H1 (cell line): ENCODE measurements around the gene KLF16. TPM values are rescaled to one million over a fixed set of nuclear protein-coding genes. Genes with fewer than 3 reads are reported as not detected.

ENCODE experiments used
- CTCF ChIA-PET: fragments of 300-600 bp; sonication (Branson Sonifier 250); formaldehyde crosslinking; loops from one replicate; lab custom pipeline; 2021; ENCODE audit not compliant: partially characterized antibody; lab: Charles Lee
- POLR2A ChIA-PET: fragments of 300-600 bp; sonication (Branson Sonifier 250); formaldehyde crosslinking; loops from one replicate; lab custom pipeline; 2021; ENCODE audit warnings: inconsistent platforms; ENCODE audit not compliant: partially characterized antibody; lab: Charles Lee
- DNase-seq, 2 experiments: peaks; one replicate each; pipeline versions ENCODE4 v3.0.0 to v3.0.0-alpha.2; 2010 to 2022; ENCODE audit warnings: low spot score in 2 of 2, low read depth in 1 of 2, mixed read lengths in 1 of 2
- FAIRE-seq: peaks from 2 replicates; lab custom pipeline; 2011; peaks lifted over from hg19 to GRCh38; lab: Jason Lieb, UNC
- H2AFZ ChIP-seq: 2 replicates; pipeline ENCODE4 v1.8.1; 2012; ENCODE audit warnings: low read length, inconsistent platforms
- H2AK5ac ChIP-seq: 2 replicates; pipeline ENCODE4 v1.6.1; 2013; ENCODE audit warnings: low read depth, low read length
- H2BK120ac ChIP-seq: replicated peaks from 2 replicates; pipeline ENCODE3; 2013; ENCODE audit warnings: low read depth, low read length, inconsistent platforms
- H2BK12ac ChIP-seq: 2 replicates; pipeline ENCODE4 v1.6.1; 2013; ENCODE audit warnings: low read depth, low read length
- H2BK15ac ChIP-seq: 2 replicates; pipeline ENCODE4 v1.6.1; 2013; ENCODE audit warnings: low read length
- H2BK20ac ChIP-seq: 2 replicates; pipeline ENCODE4 v1.6.1; 2013; ENCODE audit warnings: low read length
- H2BK5ac ChIP-seq: 2 replicates; pipeline ENCODE4 v1.6.1; 2013; ENCODE audit warnings: low read depth, low read length
- H3K14ac ChIP-seq: 2 replicates; pipeline ENCODE4 v1.6.1; 2013; ENCODE audit warnings: inconsistent platforms; ENCODE audit not compliant: insufficient read length
- H3K18ac ChIP-seq: 2 replicates; pipeline ENCODE4 v1.6.1; 2013; ENCODE audit warnings: low read length; ENCODE audit errors: extremely low read depth
- H3K23ac ChIP-seq: 2 replicates; pipeline ENCODE4 v1.6.1; 2013; ENCODE audit warnings: inconsistent platforms; ENCODE audit not compliant: insufficient read length
- H3K23me2 ChIP-seq: 2 replicates; pipeline ENCODE4 v1.6.1; 2013; ENCODE audit warnings: low read depth, low read length
- H3K27ac ChIP-seq: 2 replicates; pipeline ENCODE4 v1.6.1; 2011; ENCODE audit warnings: low read depth, low read length, inconsistent platforms
- H3K27me3 ChIP-seq, 4 experiments: replicated peaks in 1 of 4; 1 replicate in 1 of 4; 2 replicates in 3 of 4; pipeline versions ENCODE4 v1.6.1 to v1.8.1; 2011 to 2013; ENCODE audit warnings: low read length in 3 of 4, mild to moderate bottlenecking in 3 of 4, inconsistent platforms in 2 of 4, mixed read lengths in 2 of 4, moderate library complexity in 1 of 4; ENCODE audit not compliant: control insufficient read depth in 3 of 4, insufficient read depth in 3 of 4; ENCODE audit errors: extremely low read depth in 1 of 4
- H3K36me3 ChIP-seq, 4 experiments: 2 replicates each; pipeline versions ENCODE4 v1.6.1 to v1.8.1; 2011 to 2013; ENCODE audit warnings: mild to moderate bottlenecking in 4 of 4, low read length in 3 of 4, moderate library complexity in 2 of 4, control low read depth in 1 of 4, inconsistent platforms in 1 of 4; ENCODE audit not compliant: insufficient read depth in 4 of 4, control insufficient read depth in 2 of 4
- H3K4ac ChIP-seq: replicated peaks from 2 replicates; pipeline ENCODE3; 2013; ENCODE audit warnings: low read length, low read depth, mixed read lengths, inconsistent platforms; ENCODE audit not compliant: insufficient read length
- H3K4me1 ChIP-seq, 4 experiments: replicated peaks in 1 of 4; 1 replicate in 1 of 4; 2 replicates in 3 of 4; pipeline versions ENCODE4 v1.6.1 to v1.8.1; 2011 to 2013; ENCODE audit warnings: low read length in 3 of 4, inconsistent platforms in 2 of 4, mixed read lengths in 1 of 4; ENCODE audit not compliant: insufficient read depth in 4 of 4, control insufficient read depth in 3 of 4
- H3K4me2 ChIP-seq, 2 experiments: 2 replicates each; pipeline versions ENCODE4 v1.6.1 to v1.8.1; 2011 to 2013; ENCODE audit warnings: low read depth in 2 of 2, low read length in 2 of 2, control low read depth in 1 of 2, inconsistent platforms in 1 of 2, mild to moderate bottlenecking in 1 of 2; ENCODE audit not compliant: insufficient read depth in 1 of 2
- H3K4me3 ChIP-seq, 4 experiments: fragments of 200-600, 300-600 bp in 1 of 4; sonication (generic), shearing (Covaris generic), sonication (Bioruptor Twin) in 1 of 4; 2 replicates each; pipeline versions ENCODE4 v1.5.1 to v1.8.1; 2011 to 2016; ENCODE audit warnings: low read length in 4 of 4, low read depth in 3 of 4, control low read depth in 2 of 4, inconsistent platforms in 2 of 4, mild to moderate bottlenecking in 2 of 4, mixed read lengths in 1 of 4, moderate library complexity in 1 of 4; ENCODE audit not compliant: insufficient read depth in 2 of 4; ENCODE audit errors: extremely low read depth in 1 of 4
- H3K56ac ChIP-seq: replicated peaks from 2 replicates; pipeline ENCODE3; 2013; ENCODE audit warnings: low read depth, mild to moderate bottlenecking, mixed read lengths, low read length, inconsistent platforms; ENCODE audit not compliant: insufficient read length
- H3K79me1 ChIP-seq: 2 replicates; pipeline ENCODE4 v1.6.1; 2013; ENCODE audit warnings: low read depth, low read length, control low read depth
- H3K79me2 ChIP-seq, 2 experiments: 2 replicates each; pipeline versions ENCODE4 v1.6.1 to v1.8.1; 2012 to 2013; ENCODE audit warnings: low read length in 2 of 2, mild to moderate bottlenecking in 2 of 2, inconsistent platforms in 1 of 2; ENCODE audit not compliant: insufficient read depth in 2 of 2, control insufficient read depth in 1 of 2
- H3K9ac ChIP-seq, 4 experiments: replicated peaks in 1 of 4; 1 replicate in 1 of 4; 2 replicates in 3 of 4; pipeline versions ENCODE4 v1.6.1 to v1.8.1; 2011 to 2013; ENCODE audit warnings: low read depth in 3 of 4, low read length in 3 of 4, control low read depth in 2 of 4, mild to moderate bottlenecking in 2 of 4, moderate library complexity in 2 of 4, inconsistent platforms in 1 of 4; ENCODE audit errors: extremely low read depth in 1 of 4
- H3K9me3 ChIP-seq, 2 experiments: 2 replicates each; pipeline versions ENCODE4 v1.6.1 to v1.8.1; 2012 to 2013; ENCODE audit warnings: mild to moderate bottlenecking in 2 of 2, moderate library complexity in 2 of 2, control low read depth in 1 of 2, inconsistent platforms in 1 of 2, low read depth in 1 of 2, low read length in 1 of 2, mixed read lengths in 1 of 2; ENCODE audit not compliant: insufficient read depth in 2 of 2
- H4K20me1 ChIP-seq, 2 experiments: replicated peaks in 1 of 2; 2 replicates each; pipeline versions ENCODE3 to v1.8.1; 2011 to 2013; ENCODE audit warnings: inconsistent platforms in 2 of 2, low read length in 2 of 2, mild to moderate bottlenecking in 1 of 2; ENCODE audit not compliant: insufficient read depth in 2 of 2, control insufficient read depth in 1 of 2
- H4K5ac ChIP-seq: 2 replicates; pipeline ENCODE4 v1.6.1; 2013; ENCODE audit warnings: low read length, low read depth, mixed read lengths, inconsistent platforms; ENCODE audit not compliant: insufficient read length
- H4K8ac ChIP-seq: 2 replicates; pipeline ENCODE4 v1.8.0; 2013; ENCODE audit warnings: mild to moderate bottlenecking, moderate library complexity, low read length, inconsistent platforms; ENCODE audit not compliant: insufficient read depth; ENCODE audit errors: extremely low read depth
- H4K91ac ChIP-seq: replicated peaks from 2 replicates; pipeline ENCODE3; 2013; ENCODE audit warnings: low read length, mixed read lengths, inconsistent platforms; ENCODE audit not compliant: insufficient read length
- POLR2A ChIP-seq, 2 experiments: IDR thresholded peaks; 1 replicate in 1 of 2; 2 replicates in 1 of 2; pipeline ENCODE4 v1.6.1; 2011; ENCODE audit warnings: low read depth in 2 of 2, low read length in 2 of 2, mild to moderate bottlenecking in 2 of 2; ENCODE audit errors: control extremely low read depth in 1 of 2
- WGBS, 2 experiments: shearing (Covaris generic) in 1 of 2; methylation state at CpG; one replicate each; pipeline versions ENCODE4 v1.1.6 to v1.1.7; 2013 to 2015; ENCODE audit warnings: low lambda C conversion rate in 2 of 2, mixed read lengths in 2 of 2, inconsistent platforms in 1 of 2, low coverage in 1 of 2, missing lambda C conversion rate in 1 of 2; ENCODE audit not compliant: insufficient replicate concordance in 2 of 2, insufficient coverage in 1 of 2, insufficient read length in 1 of 2; ENCODE audit errors: extremely low coverage in 1 of 2, missing lambda C conversion rate in 1 of 2; 5-methylcytosine and 5-hydroxymethylcytosine counted together
- polyA plus RNA-seq, 7 experiments: library from polyadenylated mRNA; depleted of rRNA in 3 of 7; stranded (reverse) in 5 of 7; unstranded in 2 of 7; fragments of >200 nt in 5 of 7; fragments of 200-250 nt in 2 of 7; gene quantifications; 1 replicate in 5 of 7; 2 replicates in 1 of 7; 4 replicates in 1 of 7; pipeline versions ENCODE4 v1.2.1 to v1.2.3, GENCODE V29; 2011 to 2013; ENCODE audit warnings: missing spikeins in 2 of 7, mixed read lengths in 2 of 7
- total RNA-seq: library from RNA; stranded (reverse); fragmentation: NEBNext Ultra II Directional; extraction: Animal tissue kit (Norgen Biotek cat#: 25700); gene quantifications from 2 replicates; pipeline ENCODE4 v1.2.1, GENCODE V29; 2021

Gene KLF16
- total and polyA plus RNA-seq, 2 of the 8 experiments (the other 6 are each of a cell fraction or from before 2014, with no cell fraction given) = 14.3 to 45.9 TPM

- H3K9me3 ChIP-seq = no peaks in the 10 kb centered on the region
- no peak overlapping the region for H3K14ac ChIP-seq
- ChIA-PET POLR2A (interaction anchor here (0.7 to 1.9 kb wide), 7 partner anchors 12 to 72 kb away, joined by 3 to 5 read pairs (median 4); no protein-coding TSS in a partner anchor), CTCF (interaction anchor here (1.2 to 1.4 kb wide), 2 partner anchors 61 to 167 kb away, joined by 3 to 4 read pairs; no protein-coding TSS in a partner anchor)
- DNase-seq (no peak), FAIRE-seq (no peak)
- peaks cover 0 to 11% (median 6%) of the 10 kb centered on the region in 4 experiments; a peak in 4 of 7 replicates for H3K4me1 ChIP-seq
- no peak overlapping the region for H3K56ac ChIP-seq
- H4K91ac ChIP-seq = no peak overlapping the region
- H3K27ac ChIP-seq = no peak overlapping the region
- H3K4me3 ChIP-seq = no peak overlapping the region
- no peak overlapping the region for H4K8ac ChIP-seq
- H3K9ac ChIP-seq = no peak overlapping the region
- no peak overlapping the region for H2BK5ac ChIP-seq
- H3K79me1 ChIP-seq = peaks cover 4% of the 10 kb centered on the region
- no peak overlapping the region for H2BK12ac ChIP-seq
- no peak overlapping the region for H3K4me2 ChIP-seq
- H3K23ac ChIP-seq = no peak overlapping the region
- no peak overlapping the region for H3K18ac ChIP-seq
- H3K23me2 ChIP-seq = no peaks in the 10 kb centered on the region; the same call in 1 of the 2 replicates
- no peaks in the 10 kb centered on the region for H3K36me3 ChIP-seq
- no peak overlapping the region for H4K5ac ChIP-seq
- no peak overlapping the region for H2AK5ac ChIP-seq
- H2BK20ac ChIP-seq = no peak overlapping the region
- H4K20me1 ChIP-seq = peaks cover 2 to 10% of the 10 kb centered on the region in 2 experiments
- no peaks in the 10 kb centered on the region for H3K27me3 ChIP-seq
- peaks cover 0 to 14% of the 10 kb centered on the region in 2 experiments; a peak in 2 of 4 replicates for H3K79me2 ChIP-seq
- H3K4ac ChIP-seq = no peak overlapping the region
- H2BK15ac ChIP-seq = no peak overlapping the region
- no peak overlapping the region for H2BK120ac ChIP-seq
- no peak overlapping the region for H2AFZ ChIP-seq
- 92% methylated on average over 7 of the region's 7 CpGs; no CpG with 5 or more reads in 1 of the 2 experiments for WGBS, 2 experiments
- no peak for TF ChIP-seq POLR2A (IDR thresholded peaks at IDR 0.05; ENCODE audit: control extremely low read depth in 1 of 2, low read depth in 2 of 2, low read length in 2 of 2)
These were observed 5.6 kb upstream of the KLF16 start for GRCh38 chr19:1868971-1869370.
